GM23338 (cell line): Measurements from ENCODE around the gene RALGPS1. TPM values are rescaled to one million over a fixed set of nuclear protein-coding genes. Genes with fewer than 3 reads are reported as not detected.

ENCODE experiments used
- ATAC-seq: fragments of 200-7000 bp; cut with Tn5 transposase; 3 replicates; pipeline ENCODE4 v1.9.1; 2020
- DNase-seq: peaks from one replicate; pipeline ENCODE4 v3.0.0-alpha.2; 2015; ENCODE audit warnings: low spot score
- H2AFZ ChIP-seq: fragments of 200-600 bp; sonication (generic); 2 replicates; pipeline ENCODE4 v1.8.0; 2016; ENCODE audit warnings: antibody characterized with exemption, mild to moderate bottlenecking, moderate library complexity
- H3F3A ChIP-seq: fragments of 200-600 bp; sonication (generic); replicated peaks from 2 replicates; pipeline ENCODE4 v1.8.0; 2017; ENCODE audit warnings: antibody characterized with exemption, mixed run types, low read depth
- H3K27ac ChIP-seq: fragments of 200-600 bp; sonication (generic); 2 replicates; pipeline ENCODE4 v1.6.1; 2016; ENCODE audit warnings: low read depth
- H3K27me3 ChIP-seq: fragments of 200-600 bp; sonication (generic); 2 replicates; pipeline ENCODE4 v1.8.0; 2016; ENCODE audit warnings: mild to moderate bottlenecking, mixed run types, moderate library complexity; ENCODE audit not compliant: insufficient read depth
- H3K36me3 ChIP-seq: fragments of 200-600 bp; sonication (generic); 2 replicates; pipeline ENCODE4 v1.8.0; 2016; ENCODE audit warnings: mild to moderate bottlenecking; ENCODE audit not compliant: insufficient read depth
- H3K4me1 ChIP-seq: fragments of 200-600 bp; sonication (generic); 2 replicates; pipeline ENCODE4 v1.8.0; 2016; ENCODE audit warnings: mild to moderate bottlenecking, moderate library complexity; ENCODE audit not compliant: insufficient read depth
- H3K4me2 ChIP-seq: fragments of 200-600 bp; sonication (generic); 2 replicates; pipeline ENCODE4 v1.7.1; 2017; ENCODE audit warnings: mixed run types
- H3K4me3 ChIP-seq: fragments of 200-600 bp; sonication (generic); 2 replicates; pipeline ENCODE4 v1.6.1; 2016; ENCODE audit warnings: mixed run types
- H3K79me2 ChIP-seq: fragments of 200-600 bp; sonication (generic); replicated peaks from 2 replicates; pipeline ENCODE4 v1.8.0; 2017; ENCODE audit warnings: mild to moderate bottlenecking; ENCODE audit not compliant: insufficient read depth
- H3K9me2 ChIP-seq: fragments of 200-600 bp; sonication (generic); 2 replicates; pipeline ENCODE4 v1.8.0; 2017; ENCODE audit not compliant: insufficient read depth
- H4K20me1 ChIP-seq: fragments of 200-600 bp; sonication (generic); replicated peaks from 2 replicates; pipeline ENCODE4 v1.8.0; 2017; ENCODE audit warnings: mild to moderate bottlenecking; ENCODE audit not compliant: insufficient read depth
- H3K27ac Mint-ChIP-seq: 2 replicates; pipeline ENCODE4 v1.8.0; 2020; ENCODE audit warnings: inconsistent platforms, mild to moderate bottlenecking, moderate library complexity, mixed read lengths
- H3K27me3 Mint-ChIP-seq: 3 replicates; pipeline ENCODE4 v1.8.0; 2022; ENCODE audit warnings: low read depth, mild to moderate bottlenecking, moderate library complexity, mixed read lengths, inconsistent platforms; ENCODE audit not compliant: insufficient read depth, poor library complexity
- H3K36me3 Mint-ChIP-seq: 3 replicates; pipeline ENCODE4 v1.8.0; 2021; ENCODE audit warnings: low read depth, mild to moderate bottlenecking, inconsistent platforms, moderate library complexity, mixed read lengths
- H3K4me1 Mint-ChIP-seq: 3 replicates; pipeline ENCODE4 v1.8.0; 2020; ENCODE audit warnings: mild to moderate bottlenecking, inconsistent platforms, mixed read lengths
- H3K4me3 Mint-ChIP-seq: 3 replicates; pipeline ENCODE4 v1.8.0; 2021; ENCODE audit warnings: moderate library complexity, mild to moderate bottlenecking, inconsistent platforms, mixed read lengths
- H3K9me3 Mint-ChIP-seq: 3 replicates; pipeline ENCODE4 v1.8.0; 2020; ENCODE audit warnings: moderate library complexity, mild to moderate bottlenecking, inconsistent platforms, mixed read lengths
- CREB1 ChIP-seq: fragments of 250-450 bp; sonication (Bioruptor Pico); IDR thresholded peaks from 2 replicates; pipeline ENCODE4 v1.5.0; 2020; ENCODE audit warnings: low read depth, mild to moderate bottlenecking, moderate library complexity
- ETS1 ChIP-seq: IDR thresholded peaks from 2 replicates; pipeline ENCODE4 v1.6.1; 2016; ENCODE audit warnings: antibody characterized with exemption
- EZH2 ChIP-seq: fragments of 200-600 bp; sonication (generic); IDR thresholded peaks from one replicate; pipeline ENCODE4 v1.8.0; 2017; ENCODE audit warnings: antibody characterized with exemption, mild to moderate bottlenecking, low read depth; ENCODE audit not compliant: unreplicated experiment
- EZH2phosphoT487 ChIP-seq: fragments of 200-600 bp; sonication (generic); IDR thresholded peaks from one replicate; pipeline ENCODE4 v1.8.1; 2018; ENCODE audit warnings: antibody characterized with exemption; ENCODE audit not compliant: unreplicated experiment
- JUNB ChIP-seq: IDR thresholded peaks from one replicate; pipeline ENCODE4 v1.6.1; 2016; ENCODE audit warnings: antibody characterized with exemption; ENCODE audit not compliant: unreplicated experiment
- NANOG ChIP-seq: IDR thresholded peaks from 2 replicates; pipeline ENCODE4 v1.6.1; 2016; ENCODE audit warnings: antibody characterized with exemption, borderline replicate concordance
- POLR2AphosphoS5 ChIP-seq: IDR thresholded peaks from 2 replicates; pipeline ENCODE4 v1.6.1; 2016; ENCODE audit warnings: antibody characterized with exemption, low read depth
- REST ChIP-seq: IDR thresholded peaks from one replicate; pipeline ENCODE4 v1.6.1; 2018; ENCODE audit warnings: antibody characterized with exemption; ENCODE audit not compliant: unreplicated experiment
- STAT1 ChIP-seq: IDR thresholded peaks from one replicate; pipeline ENCODE4 v1.6.1; 2016; ENCODE audit warnings: antibody characterized with exemption; ENCODE audit not compliant: unreplicated experiment
- ZNF114 ChIP-seq: fragments of 250-450 bp; sonication (Bioruptor Pico); IDR thresholded peaks from 2 replicates; pipeline ENCODE4 v1.5.0; 2020; ENCODE audit warnings: mild to moderate bottlenecking, moderate library complexity
- ZNF331 ChIP-seq: fragments of 250-450 bp; sonication (Bioruptor Pico); IDR thresholded peaks from 2 replicates; pipeline ENCODE4 v1.5.0; 2020; ENCODE audit warnings: low read depth, mild to moderate bottlenecking, moderate library complexity
- ZNF462 ChIP-seq: fragments of 250-450 bp; sonication (Bioruptor Pico); IDR thresholded peaks from 2 replicates; pipeline ENCODE4 v1.5.0; 2020; ENCODE audit warnings: mild to moderate bottlenecking, moderate library complexity
- polyA plus RNA-seq: library from polyadenylated mRNA; unstranded; fragments of >200 nt; fragmentation: Nextera tagmentation; extraction: Ambion mirVana; gene quantifications from 2 replicates; pipeline ENCODE4 v1.2.1, GENCODE V29; 2016
- total RNA-seq: library from RNA; depleted of rRNA; stranded (reverse); fragments of >200 nt; shearing (Covaris generic); gene quantifications from 2 replicates; pipeline ENCODE4 v1.2.3, GENCODE V29; 2014

RALGPS1 gene
- total and polyA plus RNA-seq, 2 experiments from 2014 or later = 18.2 to 57.1 TPM

GRCh38 chr9:127033061-127033460 is 118.5 kb downstream of the RALGPS1 start (continued):
- no peak for TF ChIP-seq REST
- no peak for TF ChIP-seq NANOG
- no peak for TF ChIP-seq STAT1
- no peak for TF ChIP-seq ETS1
- no peak for TF ChIP-seq EZH2phosphoT487
- TF ChIP-seq EZH2 = no peak
- no peak for TF ChIP-seq POLR2AphosphoS5

- Mint-ChIP-seq H3K9me3 (no peaks in the 10 kb centered on the region), H3K36me3 (no peaks in the 10 kb centered on the region), H3K27me3 (peaks cover 2% of the 10 kb centered on the region), H3K27ac (no peak overlapping the region), H3K4me3 (no peak overlapping the region), H3K4me1 (no peaks in the 10 kb centered on the region; the same call in 2 of the 3 replicates)
- Histone ChIP-seq H3F3A (no peaks in the 10 kb centered on the region), H4K20me1 (peaks cover 4% of the 10 kb centered on the region; the same call in 1 of the 2 replicates), H3K4me2 (no peak overlapping the region), H3K79me2 (no peaks in the 10 kb centered on the region), H3K27ac (no peak overlapping the region), H3K4me1 (no peaks in the 10 kb centered on the region), H3K36me3 (no peaks in the 10 kb centered on the region), H3K9me2 (no peaks in the 10 kb centered on the region), H2AFZ (no peak overlapping the region), H3K27me3 (no peaks in the 10 kb centered on the region), H3K4me3 (no peak overlapping the region)
- DNase-seq = no peak
- ATAC-seq = no peak
- TF ChIP-seq ETS1 (no peak), JUNB (no peak), ZNF331 (CRISPR knock-in tag) (no peak), POLR2AphosphoS5 (no peak), ZNF114 (no peak), CREB1 (CRISPR knock-in tag) (no peak), STAT1 (no peak), ZNF462 (no peak)
Measured at GRCh38 chr9:127033789-127034188, 119.2 kb downstream of the RALGPS1 start.
